H7 (cell line): ENCODE data around the gene ABCD2. TPM values are rescaled to one million over a fixed set of nuclear protein-coding genes. Genes with fewer than 3 reads are reported as not detected.
"Not testable (repeated sequence)": the region's sequence is repeated elsewhere in the genome, so short reads cannot be mapped to it uniquely, and the experiment has no call there.

ENCODE experiments used
- DNase-seq: peaks from one replicate; pipeline ENCODE4 v3.0.0; 2012
- H3K27me3 ChIP-seq: 2 replicates; pipeline ENCODE4 v1.6.0; 2011; ENCODE audit warnings: mild to moderate bottlenecking, low read length; ENCODE audit not compliant: control insufficient read depth, insufficient read depth
- H3K36me3 ChIP-seq: replicated peaks from 2 replicates; pipeline ENCODE4 v1.5.1; 2011; ENCODE audit warnings: low read length; ENCODE audit not compliant: control insufficient read depth, insufficient read depth
- H3K4me3 ChIP-seq: 2 replicates; pipeline ENCODE4 v1.5.1; 2011; ENCODE audit warnings: low read depth, mild to moderate bottlenecking, control low read depth, low read length, moderate library complexity; ENCODE audit not compliant: insufficient read depth
- total RNA-seq: library from RNA; depleted of rRNA; stranded (reverse); fragments of >200 nt; shearing (Covaris generic); gene quantifications from 2 replicates; pipeline ENCODE4 v1.2.3, GENCODE V29; 2014

The ABCD2 gene
- total RNA-seq, 1 experiment from 2014 or later: not detected

- H3K36me3 ChIP-seq, H3K27me3 ChIP-seq, H3K4me3 ChIP-seq, DNase-seq: not testable (repeated sequence)
Observed at GRCh38 chr12:39601951-39602350, 17.7 kb downstream of the ABCD2 start.

DNA sequence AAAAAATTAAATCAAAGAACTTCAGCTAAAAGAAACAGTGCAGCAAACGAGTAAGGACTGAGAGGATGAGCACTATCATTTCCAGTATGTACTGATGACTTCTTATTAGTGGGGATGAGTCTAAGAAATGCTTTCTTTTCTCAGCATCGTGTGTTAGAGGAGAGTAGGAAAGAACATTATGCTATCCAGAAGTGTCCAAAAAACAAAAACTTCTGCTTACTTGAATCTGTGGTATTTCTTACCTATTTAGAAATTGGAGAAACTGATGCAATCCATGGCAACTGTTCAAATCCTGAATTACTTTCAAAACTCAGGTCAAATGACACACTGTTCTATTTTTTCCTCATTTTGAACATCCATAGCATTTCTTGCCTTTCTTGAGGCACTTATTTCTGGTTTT lies 23.7 kb downstream of the ABCD2 start:
- Histone ChIP-seq H3K36me3 (no peaks in the 10 kb centered on the region), H3K4me3 (no peak overlapping the region), H3K27me3 (no peaks in the 10 kb centered on the region)
- no peak for DNase-seq

DNA sequence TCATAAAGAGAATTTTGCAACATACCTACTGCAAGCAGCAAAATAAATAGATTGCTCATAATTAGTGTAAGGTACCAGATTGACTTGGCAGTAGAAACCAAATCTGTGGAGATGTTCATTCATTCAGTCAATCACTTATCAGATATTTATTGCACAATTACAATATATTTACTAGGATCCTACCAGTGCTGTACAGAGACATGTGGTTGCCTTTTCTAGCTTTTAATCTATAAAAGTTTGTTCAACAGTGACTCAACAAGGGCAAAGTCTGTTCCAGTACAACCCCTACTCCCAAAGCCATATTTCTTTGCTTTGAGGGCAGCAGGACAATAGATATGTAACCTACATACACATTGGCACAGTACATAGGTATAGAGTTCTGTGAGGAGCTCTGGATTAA lies 27.3 kb downstream of the ABCD2 start:
- DNase-seq: no peak
- Histone ChIP-seq H3K4me3 (no peak overlapping the region), H3K27me3 (no peaks in the 10 kb centered on the region), H3K36me3 (no peaks in the 10 kb centered on the region)

DNA sequence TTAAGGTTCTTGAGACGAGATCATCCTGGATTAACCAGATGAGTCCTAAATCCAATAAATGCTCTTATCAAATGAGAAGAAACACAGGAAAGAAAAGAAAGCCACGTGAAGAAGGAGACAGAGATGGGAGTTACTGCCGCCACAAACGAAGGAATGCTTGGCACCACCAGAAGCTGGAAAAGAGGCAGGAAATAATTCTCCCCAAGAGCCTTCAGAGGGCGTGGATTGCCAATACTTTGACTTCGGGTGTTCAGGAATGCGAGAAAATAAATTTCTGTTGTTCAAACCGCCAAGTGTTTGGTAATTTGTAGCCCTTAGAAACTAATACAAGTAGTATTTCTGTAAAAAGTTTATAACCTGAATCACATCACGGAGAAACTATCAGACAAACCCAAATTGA lies 31.3 kb downstream of the ABCD2 start:
- no peak for DNase-seq
- Histone ChIP-seq H3K36me3 (no peaks in the 10 kb centered on the region), H3K4me3 (no peak overlapping the region), H3K27me3 (no peaks in the 10 kb centered on the region)

DNA sequence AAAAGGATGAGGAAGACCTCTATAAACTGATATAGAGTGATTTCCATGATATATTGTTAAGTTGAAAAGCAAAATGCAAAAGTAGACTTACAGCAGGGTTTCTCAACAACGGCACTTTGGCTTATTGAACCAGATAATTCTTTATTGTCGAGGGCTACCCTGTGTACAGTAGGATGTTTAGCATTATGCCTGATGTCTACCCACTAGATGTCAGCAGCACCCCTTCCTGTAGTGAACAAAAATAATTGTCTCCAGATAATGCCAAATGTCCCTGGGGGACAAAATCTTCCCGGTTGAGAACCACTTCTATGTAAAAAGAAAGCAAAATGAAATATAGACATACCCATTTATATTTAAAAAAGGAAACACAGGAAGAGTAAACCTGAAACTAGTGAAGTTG lies 32.4 kb downstream of the ABCD2 start:
- H3K4me3 ChIP-seq: no peak overlapping the region
- no peaks in the 10 kb centered on the region for H3K27me3 ChIP-seq
- no peak for DNase-seq
- no peaks in the 10 kb centered on the region for H3K36me3 ChIP-seq

DNA sequence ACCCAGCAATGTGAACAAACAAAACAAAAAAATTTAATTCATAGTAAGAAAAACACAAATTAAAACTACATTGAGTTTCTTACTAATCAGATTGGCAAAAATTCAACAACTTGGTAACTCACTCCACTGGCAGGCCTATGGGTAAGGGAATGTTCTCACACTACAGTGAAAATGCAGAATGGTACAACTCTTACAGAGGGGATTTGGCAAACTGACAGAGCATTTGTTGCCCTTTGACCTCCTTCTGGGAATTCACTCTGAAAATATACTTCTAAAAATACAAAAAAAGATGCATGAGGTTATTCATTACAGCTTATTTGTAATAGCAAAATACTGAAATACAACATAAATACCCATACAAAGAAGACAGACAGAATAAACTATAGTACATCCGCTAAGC lies 32.8 kb downstream of the ABCD2 start:
- Histone ChIP-seq H3K4me3 (no peak overlapping the region), H3K36me3 (no peaks in the 10 kb centered on the region), H3K27me3 (no peaks in the 10 kb centered on the region)
- DNase-seq: no peak

DNA sequence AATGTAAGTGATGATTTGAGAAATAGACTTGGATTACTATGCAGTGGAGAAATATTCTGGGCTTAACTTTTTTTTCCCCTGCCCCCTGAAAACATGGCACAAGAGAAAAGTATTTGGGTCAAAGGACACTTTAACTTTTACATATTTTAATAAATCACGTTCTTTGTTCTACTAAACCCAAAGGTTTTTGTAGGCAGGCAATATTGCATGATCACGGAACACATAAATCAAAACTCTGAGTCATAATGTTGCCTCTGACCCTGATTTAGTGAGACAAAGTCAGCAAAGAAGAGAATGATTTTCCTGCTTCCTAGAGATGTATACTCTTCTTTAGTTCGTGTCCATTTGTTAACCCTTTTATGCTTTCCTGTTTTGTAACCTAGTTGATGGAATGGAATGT lies 38.0 kb downstream of the ABCD2 start:
- no peak for DNase-seq
- Histone ChIP-seq H3K27me3 (no peaks in the 10 kb centered on the region), H3K36me3 (no peaks in the 10 kb centered on the region), H3K4me3 (no peak overlapping the region)

GRCh38 chr12:39575498-39575875 lies 44.1 kb downstream of the ABCD2 start:
- Histone ChIP-seq H3K27me3 (no peaks in the 10 kb centered on the region), H3K36me3 (no peaks in the 10 kb centered on the region), H3K4me3 (no peak overlapping the region)
- no peak for DNase-seq

DNA sequence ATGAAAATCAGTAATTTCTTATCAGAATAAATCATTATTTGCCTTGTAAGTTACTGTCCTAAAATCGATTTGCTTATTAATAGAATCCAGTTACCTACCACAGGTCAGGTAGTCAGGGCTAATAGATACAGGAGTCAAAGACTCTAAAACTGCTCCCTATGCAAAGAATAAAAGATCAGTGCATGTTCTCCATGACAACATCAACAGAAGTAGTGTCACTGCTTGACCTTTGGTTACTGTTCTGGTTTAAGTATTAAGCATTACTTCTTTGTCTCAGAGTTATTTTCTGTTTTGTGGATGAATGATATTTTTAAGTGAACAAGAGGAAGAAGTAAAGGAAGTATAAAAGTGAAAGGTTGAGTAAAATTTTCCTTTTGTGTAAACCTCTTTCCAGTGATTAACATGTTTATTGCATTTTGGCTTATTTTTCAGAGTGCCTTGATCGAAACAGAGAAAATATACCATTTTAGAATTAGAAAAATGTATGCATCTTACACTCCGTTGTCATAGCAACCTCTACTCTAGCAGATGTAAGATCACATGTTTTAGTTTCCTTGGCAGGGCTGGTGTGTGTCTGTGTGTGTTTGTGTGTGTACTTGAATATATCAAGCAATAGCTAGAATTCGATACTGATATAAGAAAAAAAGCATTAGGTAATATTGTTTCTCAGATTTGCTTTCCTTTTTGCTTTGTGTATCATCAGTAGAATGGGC lies 44.7 kb downstream of the ABCD2 start:
- DNase-seq: no peak
- Histone ChIP-seq H3K4me3 (no peak overlapping the region), H3K36me3 (no peaks in the 10 kb centered on the region), H3K27me3 (no peaks in the 10 kb centered on the region)

DNA sequence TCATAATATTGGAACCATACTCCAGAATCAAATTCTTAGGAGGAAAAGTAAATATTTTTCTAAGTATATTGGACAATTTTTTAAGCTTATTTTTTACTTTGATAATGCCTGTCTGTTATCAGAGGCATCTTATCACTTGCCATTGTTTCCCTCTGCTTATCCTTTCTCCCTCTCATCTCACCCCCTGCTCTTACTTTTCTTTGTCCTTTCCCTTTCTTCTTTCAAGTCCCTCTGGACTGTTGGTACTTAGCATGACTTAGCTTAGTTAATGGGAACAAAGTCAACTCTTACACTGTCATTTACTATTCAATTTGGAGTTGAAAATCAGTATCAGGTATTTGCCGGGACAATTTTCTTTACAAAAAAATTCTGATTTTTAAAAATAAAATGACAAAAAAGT lies 45.2 kb downstream of the ABCD2 start:
- H3K36me3 ChIP-seq: no peaks in the 10 kb centered on the region
- H3K4me3 ChIP-seq: no peak overlapping the region
- peak; percentile 36 for DNase-seq
- H3K27me3 ChIP-seq: no peaks in the 10 kb centered on the region

- Histone ChIP-seq H3K36me3 (no peaks in the 10 kb centered on the region), H3K27me3 (no peaks in the 10 kb centered on the region), H3K4me3 (no peak overlapping the region)
- DNase-seq: no peak
Observed at GRCh38 chr12:39573971-39574370, 45.6 kb downstream of the ABCD2 start.

GRCh38 chr12:39572551-39572950 lies 47.1 kb downstream of the ABCD2 start:
- Histone ChIP-seq H3K4me3 (no peak overlapping the region), H3K27me3 (no peaks in the 10 kb centered on the region), H3K36me3 (no peaks in the 10 kb centered on the region)
- no peak for DNase-seq

GRCh38 chr12:39571351-39571750 lies 48.3 kb downstream of the ABCD2 start:
- Histone ChIP-seq H3K36me3 (no peaks in the 10 kb centered on the region), H3K27me3 (no peaks in the 10 kb centered on the region), H3K4me3 (no peak overlapping the region)
- no peak for DNase-seq

DNA sequence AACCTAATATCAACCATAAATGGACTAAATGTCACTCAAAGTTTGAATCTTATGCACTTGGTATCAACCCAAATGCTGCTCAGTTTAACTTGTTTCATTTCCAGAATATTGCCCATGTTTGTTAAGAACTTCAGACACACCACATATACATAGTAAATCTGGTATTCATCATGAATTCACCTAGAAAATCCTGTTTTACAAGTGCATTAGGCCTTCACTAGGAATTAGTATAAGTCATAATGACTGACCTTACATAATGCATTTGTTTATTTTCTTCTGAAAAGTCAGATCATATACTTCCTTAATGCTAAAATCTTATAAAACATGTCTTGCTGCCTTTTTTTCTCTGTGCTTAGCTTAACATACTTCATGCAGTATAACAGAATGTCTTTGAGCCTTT lies 66.1 kb downstream of the ABCD2 start:
- DNase-seq: no peak
- Histone ChIP-seq H3K4me3 (no peak overlapping the region), H3K36me3 (no peaks in the 10 kb centered on the region), H3K27me3 (no peaks in the 10 kb centered on the region)

GRCh38 chr12:39544211-39544610 lies 75.4 kb downstream of the ABCD2 start:
- H3K27me3 ChIP-seq, H3K36me3 ChIP-seq, H3K4me3 ChIP-seq, DNase-seq: not testable (repeated sequence)

- H3K27me3 ChIP-seq: no peaks in the 10 kb centered on the region
- H3K36me3 ChIP-seq: no peaks in the 10 kb centered on the region
- no peak overlapping the region for H3K4me3 ChIP-seq
- DNase-seq: no peak
Observed at GRCh38 chr12:39541471-39541870, 78.1 kb downstream of the ABCD2 start.
